ENCODE results near the gene HACD1.

- TF ChIP-seq CTCF (conservative IDR thresholded peaks at IDR 0.05) (no peak), EZH2 (IDR thresholded peaks at IDR 0.05; ENCODE audit: low read depth) (no peak)
Observed at GRCh38 chr10:17561111-17561510, 56.1 kb downstream of the HACD1 start.
